Measurements from ENCODE around the gene OR52E2. TPM values are rescaled to one million over a fixed set of nuclear protein-coding genes. Genes with fewer than 3 reads are reported as not detected.

Gene OR52E2
- total and polyA plus RNA-seq, 2 of the 4 experiments (the other 2 are of a cell fraction): not detected

- H2BK20ac ChIP-seq (ENCODE audit: low read depth, low read length): no peak overlapping the region
- H4K91ac ChIP-seq (ENCODE audit: insufficient read depth, low read depth, low read length): no peak overlapping the region
- H3K79me1 ChIP-seq (ENCODE audit: low read depth in 1 of 2, low read length in 2 of 2): no peaks in the 10 kb centered on the region
- no peak for ATAC-seq (ENCODE audit: low read depth)
- no peak overlapping the region for H3K9ac ChIP-seq (ENCODE audit: low read depth, low read length)
- H3K27me3 ChIP-seq (ENCODE audit: control insufficient read depth, insufficient read depth, low read length): no peaks in the 10 kb centered on the region
- dilution Hi-C loops (cut with HindIII; ENCODE audit: low sequenced_read_pairs, unreplicated experiment): no loop called here
- no peak for DNase-seq
- no peaks in the 10 kb centered on the region for H3K9me3 ChIP-seq (ENCODE audit: control insufficient read depth, insufficient read depth, low read length)
- no peak overlapping the region for H2BK15ac ChIP-seq (ENCODE audit: low read depth, low read length)
- no peaks in the 10 kb centered on the region for H3K36me3 ChIP-seq (ENCODE audit: control insufficient read depth, insufficient read depth, low read length)
- no peak overlapping the region for H3K4ac ChIP-seq (ENCODE audit: low read depth, low read length)
- no TSS peak for BruUV-seq (replicated peaks)
- no peak overlapping the region for H3K14ac ChIP-seq (replicated peaks; ENCODE audit: low read depth, low read length)
- H3K4me2 ChIP-seq (ENCODE audit: low read depth, low read length): no peak overlapping the region
- no peaks in the 10 kb centered on the region for H4K20me1 ChIP-seq (ENCODE audit: insufficient read depth, low read length)
- H3K27ac ChIP-seq (ENCODE audit: insufficient read depth, low read length): no peak overlapping the region
- TF ChIP-seq MAZ (IDR thresholded peaks at IDR 0.05; ENCODE audit: borderline replicate concordance, low read depth, low read length) (no peak), MAFK (IDR thresholded peaks at IDR 0.05; ENCODE audit: low read depth, low read length) (peak; percentile 52), ELK1 (IDR thresholded peaks at IDR 0.05; ENCODE audit: borderline replicate concordance, low read depth, low read length) (no peak), MXI1 (IDR thresholded peaks at IDR 0.05; ENCODE audit: borderline replicate concordance, low read depth, low read length) (no peak)
- no peak overlapping the region for H4K8ac ChIP-seq (ENCODE audit: low read depth in 2 of 2, low read length in 2 of 2)
- no peak overlapping the region for H3K23ac ChIP-seq (ENCODE audit: low read depth, low read length)
- no peaks in the 10 kb centered on the region for H3K4me1 ChIP-seq (ENCODE audit: control insufficient read depth, insufficient read depth, low read length)
- H3K9me1 ChIP-seq (ENCODE audit: insufficient read depth, low read length): no peaks in the 10 kb centered on the region
- ChIA-PET CTCF (no interaction called here), POLR2A (ENCODE audit: unreplicated experiment) (no interaction called here)
- H3K56ac ChIP-seq (ENCODE audit: extremely low read depth, insufficient read depth, low read length): no peak overlapping the region
- no peak overlapping the region for H3K4me3 ChIP-seq (ENCODE audit: insufficient read depth, low read depth, low read length)
- intact Hi-C loops (cut with micrococcal nuclease): no loop called here
- H2AFZ ChIP-seq (replicated peaks; ENCODE audit: low read length, poor library complexity): no peak overlapping the region
- no peak overlapping the region for H4K5ac ChIP-seq (ENCODE audit: low read depth, low read length)
- H2BK120ac ChIP-seq (ENCODE audit: low read depth, low read length): no peak overlapping the region
- no peak overlapping the region for H2AK5ac ChIP-seq (ENCODE audit: low read depth, low read length)
- H3K18ac ChIP-seq (ENCODE audit: low read depth, low read length): no peak overlapping the region
- H2AK9ac ChIP-seq (replicated peaks; ENCODE audit: low read depth, low read length, poor library complexity): no peak overlapping the region
- H2BK5ac ChIP-seq (ENCODE audit: low read depth, low read length, poor library complexity, severe bottlenecking): no peak overlapping the region
- in situ Hi-C loops (cut with MboI; ENCODE audit: low sequenced_read_pairs): no loop called here
These were observed 24.2 kb upstream of the OR52E2 start for GRCh38 chr11:5083602-5084001.
